Colon (tissue), 2 donors: Measurements from ENCODE around the gene ABHD8.

ENCODE experiments used
- FAIRE-seq: peaks from 2 replicates; lab custom pipeline; 2012; peaks lifted over from hg19 to GRCh38; lab: Jason Lieb, UNC
- donor health status: control.
- donor health status: control.

ABHD8 gene

DNA sequence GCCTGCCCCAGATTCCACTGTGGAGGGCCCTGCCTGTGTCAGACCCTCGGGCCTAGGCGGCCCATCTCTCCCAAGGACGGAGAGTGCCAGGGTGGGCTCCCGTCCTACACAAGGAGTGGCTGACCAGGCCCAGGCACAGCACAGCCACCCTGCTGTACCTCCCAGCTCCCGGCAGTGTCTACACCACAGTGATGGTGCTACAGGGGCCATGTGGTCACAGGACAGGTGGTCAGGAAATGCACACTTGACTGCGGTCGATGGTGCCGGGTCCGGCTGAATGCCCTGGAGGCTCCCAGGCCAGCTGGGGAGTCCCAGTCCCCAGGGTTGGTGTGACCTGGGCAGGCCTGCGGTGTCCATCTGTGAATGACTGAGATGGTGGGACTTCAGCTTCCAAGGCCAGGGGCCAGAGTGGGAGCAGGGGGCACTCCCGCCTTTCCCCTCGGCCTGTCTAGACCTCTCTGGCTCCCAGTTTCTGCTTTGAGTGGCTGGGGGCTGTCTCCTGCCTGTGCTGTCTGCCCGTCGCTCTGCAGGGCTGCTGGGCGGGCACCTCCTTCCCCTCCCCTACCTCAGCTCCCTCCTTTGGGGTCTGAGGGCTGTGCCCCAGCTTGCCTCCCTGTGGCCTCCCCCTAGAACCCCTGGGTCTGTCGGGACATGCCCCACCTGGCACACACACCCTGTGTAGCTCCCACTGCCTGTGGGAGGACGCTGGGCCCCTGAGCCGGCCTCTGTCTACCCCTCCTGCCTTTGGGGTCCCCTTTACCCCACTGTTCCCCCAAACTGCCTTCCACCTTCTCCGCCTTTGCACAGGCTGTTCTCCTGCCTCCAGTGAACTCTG lies 18.6 kb upstream of the ABHD8 start:
- FAIRE-seq, result no peak

DNA sequence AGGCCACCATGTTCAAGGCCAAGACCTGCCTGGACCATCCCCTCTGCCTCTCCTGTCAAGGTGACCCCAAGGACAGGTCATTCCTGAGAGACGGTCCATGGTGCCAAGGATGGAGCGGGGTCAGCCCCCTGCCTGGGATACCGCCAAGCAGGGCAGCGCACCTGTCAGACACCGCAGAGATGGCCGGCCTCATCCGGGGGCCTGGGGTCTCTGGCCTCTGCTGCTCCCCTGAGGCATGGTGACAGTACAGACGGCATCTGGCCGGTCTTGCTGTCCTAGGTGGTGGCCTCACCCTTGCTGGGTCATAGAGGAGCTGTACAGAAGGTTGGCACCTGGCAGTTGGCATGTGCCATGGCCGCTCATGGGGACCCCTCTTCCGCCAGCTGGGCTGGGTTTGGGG lies 17.2 kb upstream of the ABHD8 start:
- FAIRE-seq, result no peak

DNA sequence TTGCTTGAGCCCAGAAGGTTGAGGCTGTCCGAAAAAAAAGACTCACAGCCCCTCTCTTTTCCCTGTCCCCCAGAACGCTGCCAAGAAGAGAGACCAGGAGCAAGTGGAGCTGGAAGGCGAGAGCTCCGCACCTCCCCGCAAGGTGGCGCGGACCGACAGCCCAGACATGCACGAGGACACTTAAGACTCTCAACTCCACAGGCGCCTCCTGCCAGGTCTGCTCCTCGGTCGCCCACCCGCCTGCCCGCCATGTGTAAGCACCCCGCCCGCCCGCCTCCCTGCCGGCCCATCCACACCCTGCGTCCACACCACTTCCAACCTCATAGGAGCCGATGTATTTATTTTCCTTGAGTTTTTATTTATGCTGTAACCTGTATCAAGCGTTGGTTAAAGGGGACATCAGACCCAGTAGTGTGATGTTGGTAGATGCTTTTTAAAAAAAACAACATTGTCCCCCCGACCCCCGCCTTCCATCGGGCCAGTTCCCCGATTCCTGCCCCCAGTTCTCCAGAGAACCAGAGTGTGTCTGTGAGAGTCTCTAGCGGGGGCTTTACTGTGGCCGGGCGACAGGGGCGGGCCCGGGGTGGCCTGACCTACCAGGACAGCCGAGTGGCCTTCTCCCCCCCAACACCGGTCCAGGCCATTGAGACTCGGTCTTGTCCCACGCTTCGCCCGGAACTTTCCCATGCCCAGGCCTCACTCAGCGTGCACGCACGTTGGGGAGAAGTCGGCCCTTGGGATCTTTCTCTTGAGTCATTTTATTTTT lies 16.4 kb upstream of the ABHD8 start:
- FAIRE-seq, result no peak

DNA sequence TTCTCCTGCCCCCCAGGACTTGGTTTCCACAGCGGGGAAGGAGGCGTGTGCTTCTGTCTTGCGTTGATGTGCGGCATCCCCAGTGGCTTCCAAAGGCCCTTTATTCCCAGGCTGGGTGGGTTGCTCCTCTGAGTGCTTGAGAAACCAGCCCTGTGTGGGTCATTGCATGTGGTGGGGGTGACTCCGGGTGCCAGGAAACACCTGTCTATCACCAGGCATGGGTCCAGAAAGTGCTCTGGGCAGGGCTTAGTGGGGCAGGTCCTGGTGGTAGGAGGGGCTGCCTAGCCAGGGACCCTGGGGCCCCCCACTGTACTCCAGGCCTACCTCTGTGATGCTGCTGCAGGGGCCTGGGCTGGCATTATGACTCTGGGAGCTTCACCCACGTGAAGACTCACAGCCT lies 15.7 kb upstream of the ABHD8 start:
- FAIRE-seq, result no peak

DNA sequence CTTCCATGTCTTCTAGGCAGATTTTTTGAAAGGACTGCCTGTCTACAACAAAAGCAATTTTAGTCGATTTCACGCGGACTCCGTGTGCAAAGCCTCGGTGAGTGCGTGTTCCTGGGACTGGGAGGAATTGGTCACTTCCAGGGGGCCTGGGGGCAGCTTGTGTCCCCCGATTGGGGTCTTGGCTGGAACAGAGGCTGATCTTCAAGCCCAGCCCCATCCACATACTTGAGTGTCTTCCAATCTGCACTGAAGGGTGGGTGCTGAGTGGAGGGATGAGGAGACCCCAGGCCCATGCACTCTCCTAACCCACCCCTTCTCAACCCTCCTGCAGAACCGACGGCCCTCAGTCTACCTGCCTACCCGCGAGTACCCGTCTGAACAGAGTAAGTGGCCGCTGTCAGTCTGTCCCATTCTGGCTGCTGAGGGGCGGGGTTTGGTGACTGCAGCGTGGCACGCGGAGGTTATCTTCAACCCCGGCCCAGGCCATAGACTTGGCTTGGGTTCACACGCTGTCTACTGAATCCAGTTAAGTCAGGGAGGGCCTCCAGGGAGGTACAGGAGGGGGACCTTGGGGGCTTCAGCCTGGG lies 10.9 kb upstream of the ABHD8 start:
- FAIRE-seq, result no peak

DNA sequence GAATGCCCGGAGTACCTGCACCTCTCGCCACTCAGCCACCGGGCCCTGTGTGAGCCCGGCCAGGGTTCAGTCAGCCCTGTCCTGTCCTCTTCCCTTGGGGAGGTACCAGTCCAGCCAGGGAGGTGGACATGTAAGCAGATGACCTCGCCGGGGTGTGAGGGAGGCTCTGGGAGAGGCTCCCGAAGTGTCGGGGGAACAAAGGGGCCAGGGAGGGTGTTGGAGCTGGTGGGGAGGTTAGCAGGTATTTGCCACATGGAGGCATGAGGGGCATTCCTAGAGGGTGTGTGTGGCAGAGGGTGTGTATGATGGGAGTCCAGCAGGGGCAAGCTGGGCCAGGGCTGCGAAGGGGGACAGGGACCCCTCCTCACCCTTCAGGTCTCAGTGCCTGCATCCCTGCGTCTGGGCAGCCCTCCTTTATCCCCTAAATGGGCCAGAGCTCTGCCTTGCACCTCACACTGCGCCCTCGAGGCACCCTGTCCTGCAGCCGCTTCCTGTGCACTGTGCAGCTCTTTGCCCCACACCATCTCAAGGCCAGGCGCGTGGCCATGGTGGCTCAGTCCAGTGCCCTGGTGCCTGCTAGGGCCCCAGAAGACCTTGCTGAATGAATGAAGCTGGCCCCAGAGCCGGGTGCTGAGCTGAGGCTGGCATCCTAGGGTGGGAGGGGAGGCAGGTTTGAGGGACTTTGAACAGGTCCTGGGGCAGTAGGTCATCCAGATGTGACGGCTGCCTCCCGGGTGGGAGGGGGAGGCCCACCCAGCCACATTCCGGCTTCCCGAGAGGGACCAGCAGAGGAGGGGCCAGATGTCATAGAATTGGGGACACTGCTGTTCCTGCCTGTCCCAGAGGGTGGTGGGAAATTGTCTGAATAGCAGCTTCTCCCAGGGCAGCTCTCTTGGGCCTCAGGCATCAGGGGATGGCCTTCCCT lies 9.2 kb upstream of the ABHD8 start:
- FAIRE-seq, result no peak

DNA sequence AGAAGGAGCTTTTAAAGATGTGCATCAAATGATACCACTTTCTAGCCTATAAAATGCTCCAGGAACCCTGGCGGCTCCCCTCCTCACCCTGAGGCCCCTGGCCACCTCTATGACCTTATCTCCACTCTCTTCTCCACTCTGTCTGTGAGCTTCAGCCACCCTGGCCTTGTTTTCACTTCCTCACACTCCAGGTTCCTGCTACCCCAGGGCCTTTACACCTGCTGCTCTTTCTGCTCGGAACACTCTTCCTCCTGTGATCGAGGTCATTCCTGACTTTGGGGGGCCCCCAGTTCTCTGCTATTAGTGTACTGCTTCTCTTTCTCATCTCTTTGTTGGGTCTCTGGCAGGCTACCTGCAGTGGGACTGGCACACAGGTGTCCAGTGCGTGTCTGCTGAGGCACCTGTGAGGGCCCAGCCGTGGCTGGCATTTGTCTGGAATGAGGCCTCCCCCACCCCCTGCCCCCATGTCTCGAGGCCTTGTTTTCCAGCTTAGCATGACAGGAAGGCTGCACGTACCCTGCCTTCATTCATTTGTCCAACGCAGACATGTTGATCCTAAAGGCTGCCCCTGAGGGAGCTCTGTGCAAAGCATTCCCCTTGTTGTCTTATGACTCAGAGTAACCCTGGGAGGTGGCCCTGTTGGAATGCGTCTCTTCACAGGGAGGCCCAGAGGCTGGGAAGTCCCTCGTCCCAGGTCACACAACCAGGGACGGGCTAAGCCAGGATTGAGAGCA lies 8.4 kb upstream of the ABHD8 start:
- FAIRE-seq, result no peak

DNA sequence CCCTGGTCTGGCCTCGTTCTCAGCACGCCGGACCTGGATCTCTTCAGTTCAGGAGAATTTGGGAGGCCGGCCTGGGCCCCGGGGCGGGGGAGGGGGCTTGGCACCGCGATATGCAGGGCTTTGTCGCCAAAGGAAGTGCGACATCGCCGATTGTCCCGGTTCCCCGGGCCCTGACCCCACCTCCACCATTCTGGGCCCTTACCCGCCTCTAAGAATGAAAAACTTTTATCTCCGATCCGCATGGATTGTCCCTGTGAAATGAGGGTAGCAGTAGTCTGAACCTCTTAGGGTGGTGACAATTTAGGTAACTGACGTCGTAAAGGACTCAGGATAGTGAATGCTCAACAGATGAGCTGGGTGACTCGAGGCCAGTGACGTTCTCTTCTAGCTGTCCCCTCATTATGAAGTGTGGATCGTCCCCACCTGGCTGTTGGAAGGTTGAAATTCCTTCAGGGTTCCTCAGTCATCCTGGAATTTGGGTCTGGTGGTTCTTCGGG lies 6.8 kb upstream of the ABHD8 start:
- no peak for FAIRE-seq

DNA sequence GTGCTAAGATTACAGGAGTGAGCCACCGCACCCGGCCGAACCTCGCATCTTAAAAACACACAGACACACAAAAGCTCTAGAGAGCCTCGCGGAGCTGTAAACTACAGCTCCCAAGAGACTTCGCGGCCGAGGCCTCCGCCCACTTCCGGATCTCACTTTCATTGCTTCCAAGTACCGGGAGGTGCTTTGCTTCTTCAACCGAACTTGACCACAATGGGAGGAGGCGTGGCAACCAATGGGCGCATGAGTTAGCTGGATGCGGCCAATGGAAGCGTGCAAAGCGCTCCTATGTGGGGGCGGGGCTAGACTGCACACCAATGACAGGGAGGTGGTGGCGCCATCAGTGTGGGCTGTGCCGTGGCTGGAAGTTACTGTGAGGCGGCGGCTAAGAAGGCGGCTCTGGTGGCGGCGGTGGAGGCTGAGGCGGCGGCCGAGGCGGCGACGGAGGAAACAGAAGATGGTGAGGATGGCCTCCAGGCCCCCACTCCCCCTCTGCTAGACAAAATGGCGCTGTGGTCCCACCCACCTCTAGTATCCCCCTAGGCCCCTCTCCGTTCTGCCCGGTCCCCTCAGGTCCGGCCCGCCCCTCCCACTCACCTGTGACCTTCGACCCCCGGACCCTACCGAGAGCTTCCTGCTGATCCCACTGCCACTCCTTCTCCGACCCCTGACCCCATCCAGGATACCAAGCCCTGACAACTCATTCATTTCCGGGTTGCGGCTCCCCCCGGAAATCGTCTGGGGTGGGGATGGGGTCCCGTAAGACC lies 6.2 kb upstream of the ABHD8 start, which contains the start of gene DDA1:
DDA1 (plus strand) TSS at position 366 of the 767 bp plus-strand sequence; CDS start at position 458, 92 bp downstream.
- FAIRE-seq, result peak; percentile 98

DNA sequence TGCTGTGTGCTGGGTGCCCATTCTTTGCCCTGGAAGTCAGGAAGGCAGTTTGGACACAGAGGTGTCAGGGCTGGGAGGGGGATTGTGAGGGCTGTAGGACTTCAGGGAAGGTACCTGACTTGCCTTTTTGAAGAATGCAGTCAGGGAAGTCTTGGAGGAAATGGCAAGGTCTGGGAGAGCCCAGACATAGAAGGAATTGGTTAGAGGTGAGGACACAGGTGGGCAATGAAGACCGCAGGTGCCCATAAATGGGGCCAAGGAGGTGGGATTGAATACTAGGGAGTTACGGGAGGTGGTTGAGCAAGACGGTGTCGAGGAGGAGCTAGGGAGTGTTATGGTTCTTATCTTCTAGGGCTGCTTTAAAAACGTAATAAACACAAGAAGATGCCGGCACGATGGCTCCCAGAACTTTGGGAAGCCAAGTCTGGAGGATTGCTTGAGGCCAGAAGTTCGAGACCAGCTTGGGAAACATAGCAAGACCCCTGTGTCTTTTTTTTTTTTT lies 4.7 kb upstream of the ABHD8 start:
- FAIRE-seq, result no peak

DNA sequence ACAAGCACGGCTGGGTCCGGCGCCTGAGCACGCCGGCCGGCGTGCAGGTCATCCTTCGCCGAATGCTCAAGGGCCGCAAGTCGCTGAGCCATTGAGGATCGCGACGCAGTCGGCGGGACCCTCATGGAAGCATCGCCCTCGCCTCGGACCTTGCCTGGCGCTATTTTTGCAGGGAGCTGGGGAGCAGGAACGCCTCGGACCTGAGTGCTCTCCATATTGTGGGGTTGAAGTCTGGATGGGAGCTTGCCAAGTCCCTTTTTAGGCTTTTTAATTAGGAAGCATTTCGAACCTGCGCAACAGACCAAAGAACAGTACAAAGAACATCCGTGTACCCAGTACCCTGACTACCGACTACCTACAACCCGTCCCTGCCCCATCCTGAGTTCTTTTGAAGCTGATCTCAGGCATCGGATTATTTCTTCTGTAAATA lies 3.1 kb upstream of the ABHD8 start:
- FAIRE-seq, result no peak

DNA sequence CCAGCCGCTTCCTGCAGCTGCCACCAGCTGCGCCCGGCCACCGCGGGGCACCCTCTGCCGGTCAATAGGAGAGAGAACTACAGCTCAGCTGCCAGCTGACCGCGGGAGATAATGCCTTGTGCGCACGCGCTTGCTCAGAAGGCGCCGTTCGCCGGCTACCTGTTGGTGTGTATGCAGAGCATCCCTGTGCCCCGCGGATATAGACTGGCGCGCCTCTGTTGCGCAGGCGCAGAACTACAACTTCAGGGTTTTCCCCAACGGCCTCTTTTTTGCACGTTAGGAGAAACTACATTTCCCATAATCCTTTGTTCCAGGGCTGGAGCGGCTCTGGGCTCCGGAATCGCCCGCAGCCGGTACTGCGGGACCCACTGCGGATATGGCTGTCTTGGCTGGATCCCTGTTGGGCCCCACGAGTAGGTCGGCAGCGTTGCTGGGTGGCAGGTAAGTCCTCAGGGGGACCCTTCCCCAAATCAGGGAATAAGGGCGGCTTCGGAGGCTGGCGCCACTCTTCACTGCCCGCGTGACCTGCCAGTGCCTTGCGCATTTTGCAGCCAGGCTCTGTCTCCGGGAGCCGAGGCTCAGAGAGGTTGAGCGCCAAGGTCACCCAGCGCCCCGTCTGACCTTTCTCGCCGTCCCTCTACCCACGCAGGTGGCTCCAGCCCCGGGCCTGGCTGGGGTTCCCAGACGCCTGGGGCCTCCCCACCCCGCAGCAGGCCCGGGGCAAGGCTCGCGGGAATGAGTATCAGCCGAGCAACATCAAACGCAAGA lies 2.5 kb upstream of the ABHD8 start, which contains the start of gene MRPL34:
MRPL34 (plus strand) TSS at position 356 of the 768 bp plus-strand sequence; CDS start at position 377, 21 bp downstream.
- peak; percentile 33 for FAIRE-seq

DNA sequence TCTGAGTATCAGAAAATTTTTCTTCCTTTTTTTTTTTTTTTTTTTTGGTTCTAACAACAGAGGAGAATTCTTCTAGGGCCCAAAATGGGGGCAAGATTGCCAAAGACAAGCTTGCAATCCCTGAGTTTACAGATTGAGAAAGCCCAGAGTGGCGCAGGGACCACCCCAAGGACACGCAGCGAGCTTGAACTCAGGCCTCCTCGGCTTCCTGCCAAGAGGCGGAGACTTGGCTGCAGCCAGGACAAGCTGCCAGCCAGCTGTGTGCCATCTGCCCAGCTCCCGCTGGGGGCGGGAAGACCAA lies 1.9 kb upstream of the ABHD8 start:
- FAIRE-seq, result no peak

DNA sequence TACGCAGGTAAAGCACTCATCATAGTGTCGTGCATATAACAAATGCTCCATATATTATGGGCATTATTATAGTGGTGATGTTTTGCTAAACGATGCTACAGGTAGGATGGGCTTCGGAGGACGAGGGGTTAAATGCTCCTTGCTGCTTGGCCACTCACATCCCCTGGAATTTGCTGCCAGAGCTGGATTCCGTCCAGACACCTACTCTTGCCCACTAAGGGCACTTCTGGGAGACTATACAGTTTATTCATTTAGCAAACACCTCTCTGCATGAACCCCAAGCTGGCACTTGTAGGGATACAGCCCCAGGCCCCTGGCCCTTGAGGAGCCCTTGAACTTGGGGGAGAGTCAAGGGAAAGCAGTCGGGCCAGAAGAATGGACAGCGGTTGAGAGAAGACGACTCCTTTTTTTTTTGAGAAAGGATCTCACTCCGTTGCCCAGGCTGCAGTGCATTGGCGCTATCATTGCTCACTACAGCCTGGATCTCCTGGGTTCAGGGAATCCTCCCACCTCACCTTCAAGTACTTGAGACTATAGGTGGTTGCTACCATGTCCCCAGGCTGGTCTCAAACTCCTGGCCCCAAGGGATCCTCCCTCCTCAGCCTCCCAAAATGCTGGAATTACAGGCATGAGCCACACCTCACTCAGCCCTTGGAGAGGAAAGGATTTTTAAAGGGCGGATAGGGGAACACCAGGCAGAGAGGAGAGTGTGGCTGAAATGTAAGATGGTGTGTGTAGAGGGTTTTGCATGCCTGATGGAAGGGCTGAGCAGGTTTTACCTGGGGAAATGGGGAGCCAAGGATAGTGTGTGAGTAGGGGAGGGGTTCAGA lies 1.4 kb upstream of the ABHD8 start:
- FAIRE-seq, result no peak

DNA sequence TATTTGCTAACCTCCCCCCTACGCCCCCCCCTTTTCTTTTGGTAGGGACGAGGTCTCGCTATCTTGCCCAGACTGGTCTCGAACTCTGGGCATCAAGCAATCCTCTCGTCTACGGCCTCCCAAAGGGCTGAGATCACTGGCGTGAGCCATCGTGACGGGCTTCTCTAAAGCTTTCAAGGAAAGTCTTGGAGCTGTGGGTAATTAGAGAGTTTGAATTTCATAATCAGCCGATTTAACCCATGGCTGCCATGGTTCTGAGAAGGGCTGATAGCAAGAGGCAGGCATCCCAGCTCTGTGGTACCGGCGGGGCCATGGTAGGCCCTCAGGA lies 679 bp upstream of the ABHD8 start:
- no peak for FAIRE-seq

DNA sequence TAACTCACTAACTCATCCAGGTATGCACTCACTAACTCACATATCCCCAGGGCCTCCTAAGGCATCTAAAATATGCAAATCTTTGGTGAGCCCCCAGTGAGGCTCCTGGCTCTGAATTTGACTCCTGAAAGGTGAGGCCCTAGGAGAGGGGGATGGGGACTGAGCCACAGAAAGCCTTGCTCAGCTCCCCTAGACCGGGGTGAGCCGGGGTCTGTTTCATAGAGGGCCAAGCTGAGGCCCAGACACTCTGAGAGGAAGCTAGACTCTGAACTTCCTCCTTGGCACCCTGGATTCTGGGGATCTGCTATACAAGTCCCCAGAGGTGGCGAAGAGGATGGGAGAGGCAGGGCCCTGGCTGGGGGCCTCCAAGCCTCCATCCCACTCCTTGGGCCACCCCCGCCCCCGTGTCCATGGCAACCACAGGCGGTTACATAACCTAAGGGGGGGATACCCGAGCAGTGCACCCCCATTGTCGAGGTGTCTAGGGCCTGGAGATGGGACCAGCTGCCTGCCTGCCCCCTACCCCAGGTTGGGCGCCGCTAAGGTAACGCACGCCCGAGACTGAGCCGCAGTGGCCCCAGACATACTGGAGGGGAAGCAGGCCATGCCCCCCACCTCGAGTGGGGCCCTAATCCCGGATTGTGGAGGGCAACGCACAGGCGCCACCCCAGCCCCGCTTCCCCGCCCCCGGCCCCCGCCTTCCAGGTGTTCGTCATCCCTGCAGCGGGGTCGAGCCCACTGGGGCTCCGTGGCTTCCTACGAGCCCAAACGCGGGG lies 646 bp downstream of the ABHD8 start:
- no peak for FAIRE-seq

DNA sequence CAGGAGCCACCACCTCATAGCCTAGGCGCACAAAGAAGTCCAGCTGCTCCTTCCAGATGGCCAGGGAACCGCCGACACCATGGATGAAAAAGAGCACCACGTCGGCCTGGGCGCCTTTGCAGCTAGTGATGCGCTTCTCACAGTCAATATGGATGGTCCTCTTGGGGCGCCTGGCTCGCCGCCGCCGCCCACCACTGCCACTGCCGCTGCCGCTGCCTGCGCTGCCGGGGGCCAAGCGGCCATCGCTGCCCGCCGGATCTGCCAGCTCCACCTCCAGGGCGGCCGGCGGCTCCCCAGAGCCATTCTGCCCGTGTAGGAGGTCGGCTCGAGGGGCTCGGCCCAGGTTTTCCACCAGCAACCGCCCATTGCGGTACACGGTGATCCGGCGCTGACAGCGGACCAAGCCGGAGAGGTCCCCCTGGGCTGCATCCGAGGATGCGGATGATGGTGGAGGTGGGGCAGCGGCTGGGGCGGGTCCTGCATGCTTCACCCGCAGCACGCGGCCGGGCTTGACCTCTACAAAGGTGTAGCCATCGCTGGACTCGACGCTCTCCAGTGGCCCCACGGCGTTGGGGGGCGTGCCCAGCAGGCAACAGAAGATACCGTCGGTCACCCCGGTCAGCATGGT lies 2.1 kb downstream of the ABHD8 start:
- no peak for FAIRE-seq
